HUES48 (cell line): Measurements from ENCODE around the gene PLXNA2.

Source experiments
- H3K27ac ChIP-seq: one replicate; pipeline ENCODE4 v1.7.0; 2013; ENCODE audit warnings: low read depth, low read length, inconsistent platforms
- H3K27me3 ChIP-seq: 2 replicates; pipeline ENCODE4 v1.6.1; 2013; ENCODE audit warnings: mild to moderate bottlenecking, low read length; ENCODE audit not compliant: control insufficient read depth, insufficient read depth
- H3K36me3 ChIP-seq: 2 replicates; pipeline ENCODE4 v1.6.1; 2013; ENCODE audit warnings: low read length; ENCODE audit not compliant: control insufficient read depth, insufficient read depth
- H3K4me1 ChIP-seq: 2 replicates; pipeline ENCODE4 v1.6.1; 2013; ENCODE audit warnings: mild to moderate bottlenecking, low read length; ENCODE audit not compliant: control insufficient read depth, insufficient read depth
- H3K4me3 ChIP-seq: 2 replicates; pipeline ENCODE4 v1.5.1; 2013; ENCODE audit warnings: mild to moderate bottlenecking, low read depth, low read length
- H3K9ac ChIP-seq: 2 replicates; pipeline ENCODE4 v1.6.1; 2013; ENCODE audit warnings: mild to moderate bottlenecking, low read depth, low read length, moderate library complexity
- H3K9me3 ChIP-seq: 2 replicates; pipeline ENCODE4 v1.6.1; 2013; ENCODE audit warnings: low read length; ENCODE audit not compliant: control insufficient read depth, insufficient read depth

The PLXNA2 gene

GRCh38 chr1:208100106-208100505 is 144.1 kb downstream of the PLXNA2 start:
- no peaks in the 10 kb centered on the region for H3K9me3 ChIP-seq
- H3K9ac ChIP-seq: no peak overlapping the region
- H3K36me3 ChIP-seq: no peaks in the 10 kb centered on the region
- H3K4me1 ChIP-seq: peaks cover 22% of the 10 kb centered on the region
- H3K4me3 ChIP-seq: no peak overlapping the region
- no peaks in the 10 kb centered on the region for H3K27me3 ChIP-seq
- H3K27ac ChIP-seq: no peak overlapping the region

- Histone ChIP-seq H3K4me1 (peaks cover 22% of the 10 kb centered on the region), H3K27me3 (no peaks in the 10 kb centered on the region), H3K36me3 (no peaks in the 10 kb centered on the region), H3K4me3 (no peak overlapping the region), H3K9me3 (no peaks in the 10 kb centered on the region), H3K9ac (no peak overlapping the region), H3K27ac (no peak overlapping the region)
Measured at GRCh38 chr1:208098773-208099172, 145.4 kb downstream of the PLXNA2 start.

GRCh38 chr1:208093754-208094719 is 150.1 kb downstream of the PLXNA2 start:
- Histone ChIP-seq H3K27ac (no peak overlapping the region), H3K36me3 (no peaks in the 10 kb centered on the region), H3K27me3 (no peaks in the 10 kb centered on the region), H3K4me1 (peaks cover 14% of the 10 kb centered on the region), H3K9me3 (no peaks in the 10 kb centered on the region), H3K4me3 (no peak overlapping the region), H3K9ac (no peak overlapping the region)

- Histone ChIP-seq H3K4me1 (peaks cover 7% of the 10 kb centered on the region), H3K9me3 (no peaks in the 10 kb centered on the region), H3K27ac (no peak overlapping the region), H3K4me3 (no peak overlapping the region), H3K27me3 (no peaks in the 10 kb centered on the region), H3K9ac (no peak overlapping the region), H3K36me3 (no peaks in the 10 kb centered on the region)
Measured at GRCh38 chr1:208093046-208093445, 151.1 kb downstream of the PLXNA2 start.

GRCh38 chr1:208090388-208091301 is 153.5 kb downstream of the PLXNA2 start:
- H3K27ac ChIP-seq: no peak overlapping the region
- H3K9me3 ChIP-seq: no peaks in the 10 kb centered on the region
- peaks cover 5% of the 10 kb centered on the region for H3K4me1 ChIP-seq
- no peak overlapping the region for H3K9ac ChIP-seq
- H3K27me3 ChIP-seq: no peaks in the 10 kb centered on the region
- H3K36me3 ChIP-seq: no peaks in the 10 kb centered on the region
- no peak overlapping the region for H3K4me3 ChIP-seq

GRCh38 chr1:208089761-208090370 is 154.3 kb downstream of the PLXNA2 start:
- Histone ChIP-seq H3K27me3 (no peaks in the 10 kb centered on the region), H3K36me3 (no peaks in the 10 kb centered on the region), H3K4me1 (peaks cover 5% of the 10 kb centered on the region), H3K9me3 (no peaks in the 10 kb centered on the region), H3K27ac (no peak overlapping the region), H3K9ac (no peak overlapping the region), H3K4me3 (no peak overlapping the region)

- Histone ChIP-seq H3K4me1 (peaks cover 5% of the 10 kb centered on the region), H3K36me3 (no peaks in the 10 kb centered on the region)
Measured at GRCh38 chr1:208089149-208089548, 155.0 kb downstream of the PLXNA2 start.

GRCh38 chr1:208088319-208088718 is 155.9 kb downstream of the PLXNA2 start:
- Histone ChIP-seq H3K27me3 (no peaks in the 10 kb centered on the region), H3K9ac (no peak overlapping the region), H3K36me3 (no peaks in the 10 kb centered on the region), H3K4me1 (peaks cover 7% of the 10 kb centered on the region), H3K4me3 (no peak overlapping the region), H3K27ac (no peak overlapping the region), H3K9me3 (no peaks in the 10 kb centered on the region)

More at GRCh38 chr1:208089149-208089548, 155.0 kb downstream of the PLXNA2 start:
- Histone ChIP-seq H3K4me3 (no peak overlapping the region), H3K9me3 (no peaks in the 10 kb centered on the region), H3K27me3 (no peaks in the 10 kb centered on the region), H3K9ac (no peak overlapping the region), H3K27ac (no peak overlapping the region)

- Histone ChIP-seq H3K4me3 (no peak overlapping the region), H3K27ac (no peak overlapping the region), H3K4me1 (peaks cover 7% of the 10 kb centered on the region; the same call in 1 of the 2 replicates), H3K9me3 (no peaks in the 10 kb centered on the region), H3K36me3 (no peaks in the 10 kb centered on the region), H3K9ac (no peak overlapping the region), H3K27me3 (no peaks in the 10 kb centered on the region)
Measured at GRCh38 chr1:208085655-208086515, 158.3 kb downstream of the PLXNA2 start.

- Histone ChIP-seq H3K27ac (no peak overlapping the region), H3K9me3 (no peaks in the 10 kb centered on the region), H3K9ac (no peak overlapping the region), H3K36me3 (no peaks in the 10 kb centered on the region), H3K4me1 (peaks cover 7% of the 10 kb centered on the region; the same call in 1 of the 2 replicates), H3K4me3 (no peak overlapping the region), H3K27me3 (no peaks in the 10 kb centered on the region)
Measured at GRCh38 chr1:208084764-208085163, 159.4 kb downstream of the PLXNA2 start.
